DMS114 treated with DMSO at 0.1 percent for 48 hours (cell line): Measurements from ENCODE around the gene PPP1R14D.

Experiments used
- DNase-seq: peaks from one replicate; lab custom pipeline; 2025; ENCODE audit not compliant: unreplicated experiment; lab: John Stamatoyannopoulos, UW

Gene PPP1R14D

GRCh38 chr15:40787344-40787841, 41.1 kb downstream of the PPP1R14D start:
- DNase-seq = no peak

- DNase-seq = no peak
These were observed 42.7 kb downstream of the PPP1R14D start for GRCh38 chr15:40785814-40786213.

- DNase-seq = no peak
These were observed 43.3 kb downstream of the PPP1R14D start for GRCh38 chr15:40785164-40785563.

GRCh38 chr15:40782609-40783227, 45.8 kb downstream of the PPP1R14D start:
- no peak for DNase-seq

GRCh38 chr15:40776537-40777141, 51.9 kb downstream of the PPP1R14D start:
- DNase-seq = no peak

GRCh38 chr15:40775740-40776536, 52.6 kb downstream of the PPP1R14D start:
- DNase-seq = no peak

- DNase-seq = no peak
These were observed 53.5 kb downstream of the PPP1R14D start for GRCh38 chr15:40775007-40775406.

- no peak for DNase-seq
These were observed 54.6 kb downstream of the PPP1R14D start for GRCh38 chr15:40773902-40774301.

GRCh38 chr15:40773496-40773895, 55.0 kb downstream of the PPP1R14D start:
- DNase-seq = no peak

- DNase-seq = no peak
These were observed 56.5 kb downstream of the PPP1R14D start for GRCh38 chr15:40772014-40772413.

GRCh38 chr15:40771242-40771641, 57.3 kb downstream of the PPP1R14D start:
- no peak for DNase-seq

GRCh38 chr15:40770147-40770721, 58.3 kb downstream of the PPP1R14D start:
- no peak for DNase-seq

GRCh38 chr15:40769274-40770146, 59.0 kb downstream of the PPP1R14D start, which contains the start of gene C15orf62:
Gene C15orf62 (plus strand): TSS chr15:40769980. CDS start chr15:40770496, 516 bp downstream.
- DNase-seq = no peak

GRCh38 chr15:40768521-40769273, 59.8 kb downstream of the PPP1R14D start:
- no peak for DNase-seq

- DNase-seq = no peak
These were observed 60.5 kb downstream of the PPP1R14D start for GRCh38 chr15:40767838-40768500.

- no peak for DNase-seq
These were observed 61.3 kb downstream of the PPP1R14D start for GRCh38 chr15:40766906-40767837.

GRCh38 chr15:40766194-40766815, 62.2 kb downstream of the PPP1R14D start:
- no peak for DNase-seq
